Measurements from ENCODE around the gene GPR15. TPM values are rescaled to one million over a fixed set of nuclear protein-coding genes. Genes with fewer than 3 reads are reported as not detected.

Gene GPR15
- total RNA-seq: not detected in 3 replicates

- no peaks in the 10 kb centered on the region for H3K4me1 Mint-ChIP-seq
- H3K27me3 Mint-ChIP-seq (ENCODE audit: low read depth): peaks cover 8% of the 10 kb centered on the region
- no peak for TF ChIP-seq CTCF (IDR thresholded peaks at IDR 0.05; ENCODE audit: unreplicated experiment)
- H3K36me3 Mint-ChIP-seq: no peaks in the 10 kb centered on the region
- H3K4me3 Mint-ChIP-seq: no peak within 1 kb of the TSS
- H3K9me3 Mint-ChIP-seq: no peaks in the 10 kb centered on the region
- no peak within 1 kb of the TSS for H3K27ac Mint-ChIP-seq
- no peak for DNase-seq (ENCODE audit: low spot score in 2 of 2, unreplicated experiment in 2 of 2)
Observed at GRCh38 chr3:98531622-98532274, at the start of gene GPR15. Gene GPR15, plus strand, starts transcription at chr3:98531978. Its CDS starts 56 bp downstream, at chr3:98532034.

- Mint-ChIP-seq H3K4me1 (no peaks in the 10 kb centered on the region), H3K9me3 (peaks cover 44% of the 10 kb centered on the region), H3K27ac (no peak overlapping the region), H3K36me3 (no peaks in the 10 kb centered on the region), H3K4me3 (no peak overlapping the region), H3K27me3 (ENCODE audit: low read depth) (no peaks in the 10 kb centered on the region)
- no peak for DNase-seq (ENCODE audit: low spot score in 2 of 2, unreplicated experiment in 2 of 2)
- no peak for TF ChIP-seq CTCF (IDR thresholded peaks at IDR 0.05; ENCODE audit: unreplicated experiment)
Observed at GRCh38 chr3:98482717-98483482, 48.9 kb upstream of the GPR15 start.

- no peak overlapping the region for H3K27ac Mint-ChIP-seq
- no peaks in the 10 kb centered on the region for H3K27me3 Mint-ChIP-seq (ENCODE audit: low read depth)
- H3K36me3 Mint-ChIP-seq: no peaks in the 10 kb centered on the region
- peaks cover 48% of the 10 kb centered on the region for H3K9me3 Mint-ChIP-seq
- H3K4me1 Mint-ChIP-seq: no peaks in the 10 kb centered on the region
- no peak for DNase-seq (ENCODE audit: low spot score in 2 of 2, unreplicated experiment in 2 of 2)
- no peak for TF ChIP-seq CTCF (IDR thresholded peaks at IDR 0.05; ENCODE audit: unreplicated experiment)
- no peak overlapping the region for H3K4me3 Mint-ChIP-seq
Observed at GRCh38 chr3:98483626-98484025, 48.2 kb upstream of the GPR15 start.

GRCh38 chr3:98497381-98497780, 34.4 kb upstream of the GPR15 start, which contains the start of gene OR5K2:
Gene OR5K2, plus strand, starts transcription at chr3:98497681. Its CDS starts 0 bp downstream, at chr3:98497681.
- H3K4me3 Mint-ChIP-seq: no peak within 1 kb of the TSS
- H3K36me3 Mint-ChIP-seq: no peaks in the 10 kb centered on the region

GRCh38 chr3:98500019-98500418, 31.8 kb upstream of the GPR15 start:
- Mint-ChIP-seq H3K36me3 (no peaks in the 10 kb centered on the region), H3K27ac (no peak overlapping the region), H3K4me1 (peaks cover 21% of the 10 kb centered on the region), H3K9me3 (no peaks in the 10 kb centered on the region), H3K4me3 (no peak overlapping the region), H3K27me3 (ENCODE audit: low read depth) (peaks cover 5% of the 10 kb centered on the region)
- no peak for DNase-seq (ENCODE audit: low spot score in 2 of 2, unreplicated experiment in 2 of 2)
- no peak for TF ChIP-seq CTCF (IDR thresholded peaks at IDR 0.05; ENCODE audit: unreplicated experiment)

More at GRCh38 chr3:98497381-98497780, 34.4 kb upstream of the GPR15 start, which contains the start of gene OR5K2:
- Mint-ChIP-seq H3K27ac (no peak within 1 kb of the TSS), H3K27me3 (ENCODE audit: low read depth) (peaks cover 18% of the 10 kb centered on the region), H3K4me1 (peaks cover 4% of the 10 kb centered on the region), H3K9me3 (no peaks in the 10 kb centered on the region)
- TF ChIP-seq CTCF (IDR thresholded peaks at IDR 0.05; ENCODE audit: unreplicated experiment): no peak
- DNase-seq (ENCODE audit: low spot score in 2 of 2, unreplicated experiment in 2 of 2): no peak

All from mesothelial cell of epicardium (in vitro differentiated cells).